Endodermal cell (in vitro differentiated cells): Measurements from ENCODE around the gene LOXL4. TPM values are rescaled to one million over a fixed set of nuclear protein-coding genes. Genes with fewer than 3 reads are reported as not detected.
A peak's percentile ranks its signal among the peaks of the same experiment; 100 is the strongest.

Experiments
- DNase-seq: peaks from one replicate; pipeline ENCODE4 v3.0.0-alpha.2; 2017
- H3K27ac ChIP-seq: 2 replicates; pipeline ENCODE4 v1.5.1; 2013; ENCODE audit warnings: mild to moderate bottlenecking, low read depth, low read length, moderate library complexity
- H3K27me3 ChIP-seq: 2 replicates; pipeline ENCODE4 v1.6.1; 2013; ENCODE audit warnings: mild to moderate bottlenecking, low read length, moderate library complexity; ENCODE audit not compliant: insufficient read depth, control insufficient read depth, poor library complexity, severe bottlenecking
- H3K36me3 ChIP-seq: 2 replicates; pipeline ENCODE4 v1.7.0; 2013; ENCODE audit warnings: mild to moderate bottlenecking, low read length, moderate library complexity; ENCODE audit not compliant: control insufficient read depth, insufficient read depth
- H3K4me1 ChIP-seq: one replicate; pipeline ENCODE4 v1.7.0; 2013; ENCODE audit warnings: low read length; ENCODE audit not compliant: control insufficient read depth, insufficient read depth
- H3K4me3 ChIP-seq: 2 replicates; pipeline ENCODE4 v1.5.1; 2013; ENCODE audit warnings: mild to moderate bottlenecking, low read length, moderate library complexity
- H3K9ac ChIP-seq: 2 replicates; pipeline ENCODE4 v1.6.1; 2013; ENCODE audit warnings: mild to moderate bottlenecking, low read length, moderate library complexity; ENCODE audit not compliant: poor library complexity, severe bottlenecking; ENCODE audit errors: extremely low read depth
- H3K9me3 ChIP-seq: 2 replicates; pipeline ENCODE4 v1.6.1; 2013; ENCODE audit warnings: mild to moderate bottlenecking, low read length, moderate library complexity; ENCODE audit not compliant: control insufficient read depth
- H3K27ac Mint-ChIP-seq: 2 replicates; pipeline ENCODE4 v1.8.0; 2020; ENCODE audit warnings: mixed read lengths
- H3K27me3 Mint-ChIP-seq: 2 replicates; pipeline ENCODE4 v1.8.0; 2021; ENCODE audit warnings: mild to moderate bottlenecking, mixed read lengths; ENCODE audit not compliant: insufficient read depth
- H3K36me3 Mint-ChIP-seq: 2 replicates; pipeline ENCODE4 v1.8.0; 2020; ENCODE audit warnings: low read depth, mixed read lengths
- H3K4me1 Mint-ChIP-seq: 2 replicates; pipeline ENCODE4 v1.8.0; 2020; ENCODE audit warnings: mixed read lengths
- H3K4me3 Mint-ChIP-seq: 2 replicates; pipeline ENCODE4 v1.8.0; 2020; ENCODE audit warnings: mild to moderate bottlenecking, moderate library complexity, mixed read lengths
- H3K9me3 Mint-ChIP-seq: 2 replicates; pipeline ENCODE4 v1.8.0; 2020; ENCODE audit warnings: mild to moderate bottlenecking, mixed read lengths
- WGBS, 2 experiments: methylation state at CpG; one replicate each; pipeline versions ENCODE4 v1.1.5 to v1.1.7; 2013; ENCODE audit warnings: missing lambda C conversion rate in 2 of 2, mixed read lengths in 1 of 2; ENCODE audit not compliant: insufficient coverage in 1 of 2, insufficient read length in 1 of 2; 5-methylcytosine and 5-hydroxymethylcytosine counted together
- long read RNA-seq, 4 experiments: library from polyadenylated mRNA in 2 of 4; library from RNA in 1 of 4; library from capped mRNA in 1 of 4; stranded (forward) in 3 of 4; unstranded in 1 of 4; transcript quantifications; one replicate each; pipeline ENCODE4 v2.0.0, GENCODE V29; 2020 to 2021; ENCODE audit warnings: inconsistent platforms in 1 of 4
- polyA plus RNA-seq, 2 experiments: library from polyadenylated mRNA; stranded (reverse); fragments of 50-300 nt; gene quantifications; one replicate each; pipeline ENCODE4 v1.2.3, GENCODE V29; 2013
- total RNA-seq, 2 donors: library from RNA; stranded (reverse); fragmentation: NEBNext Ultra II Directional in 1 of 2; extraction: Animal tissue kit (Norgen Biotek cat#: 25700) in 1 of 2; gene quantifications; 2 replicates in 1 of 2; 3 replicates in 1 of 2; pipeline ENCODE4 v1.2.1, GENCODE V29; 2021
- TF ChIP-seq, protein P1 (sequence below): fragments of 200-600 bp; sonication (generic); conservative IDR thresholded peaks from 2 replicates; pipeline ENCODE4 v1.5.0; 2021; ENCODE audit warnings: antibody characterized with exemption, mild to moderate bottlenecking

The LOXL4 gene
- under 1 TPM; 0.57 to 0.77 TPM for total RNA-seq
- 4.0 TPM for polyA plus RNA-seq (2013, experiment 1 of 2)
- polyA plus RNA-seq (2013, experiment 2 of 2) = 4.2 TPM
- long read RNA-seq, experiment 1, partial matches to known transcripts = 0 of 1 reads
- long read RNA-seq, experiment 1, other reads (novel, unspliced or antisense) = 1 of 1 reads
- long read RNA-seq, experiment 2, partial matches to known transcripts = 1 of 6 reads
- long read RNA-seq, experiment 2, other reads (novel, unspliced or antisense) = 3 of 6 reads
- long read RNA-seq, experiment 3, partial matches to known transcripts = 1 of 4 reads
- long read RNA-seq, experiment 3, other reads (novel, unspliced or antisense) = 0 of 4 reads
- long read RNA-seq, experiment 4 = 0 reads

DNA sequence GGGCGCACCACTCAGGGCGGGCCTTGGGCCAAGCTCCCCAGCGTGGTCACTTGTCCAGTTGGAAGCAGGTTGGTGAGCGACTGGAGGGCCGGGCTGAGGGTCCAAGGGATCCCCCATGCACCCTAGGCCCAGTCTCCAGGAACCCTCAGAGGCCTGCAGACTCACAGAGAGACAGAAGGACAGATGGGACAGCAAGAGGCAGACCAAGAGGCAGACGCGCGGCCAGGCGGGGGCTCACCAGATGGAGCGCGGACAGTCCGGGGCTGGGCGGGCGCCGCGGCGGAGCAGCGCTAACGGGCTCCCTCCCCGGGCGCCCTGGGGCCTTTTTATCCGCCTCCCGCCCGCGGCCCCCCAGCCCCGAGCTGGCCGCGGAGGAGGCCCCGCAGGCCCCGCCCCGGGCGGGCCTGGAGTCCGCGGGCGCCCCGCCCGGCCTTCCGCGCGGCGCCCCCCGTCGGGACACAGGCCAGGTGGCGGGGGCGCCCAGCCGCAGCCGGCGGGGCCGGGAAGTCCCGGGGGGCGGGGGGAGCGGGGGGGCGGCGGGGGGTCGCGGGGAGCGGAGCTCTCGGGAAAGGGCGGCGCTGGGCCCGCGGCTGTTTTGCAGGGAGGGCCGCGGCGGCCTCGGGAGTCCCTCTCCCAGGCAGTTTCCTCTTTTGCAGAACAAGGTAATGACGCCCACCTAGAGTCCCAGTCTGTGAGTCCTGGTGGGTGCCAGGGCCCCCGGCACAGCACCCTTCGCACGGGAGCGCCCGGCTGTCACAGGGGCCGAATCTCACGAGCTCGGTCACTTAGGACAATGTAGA lies at the start of gene LOXL4:
LOXL4 (minus strand) TSS at position 301 of the 800 bp plus-strand sequence. CDS start 5,175 bp downstream, outside the sequence.
- DNase-seq = peak; percentile 80
- Histone ChIP-seq H3K27ac (no peak within 1 kb of the TSS), H3K9me3 (no peaks in the 10 kb centered on the region), H3K4me3 (peak within 1 kb of the TSS; percentile 23), H3K9ac (peak within 1 kb of the TSS; percentile 15), H3K27me3 (no peaks in the 10 kb centered on the region), H3K4me1 (peaks cover 5% of the 10 kb centered on the region), H3K36me3 (no peaks in the 10 kb centered on the region)
- H3K36me3 Mint-ChIP-seq = no peaks in the 10 kb centered on the region
- H3K27ac Mint-ChIP-seq = no peak within 1 kb of the TSS
- H3K27me3 Mint-ChIP-seq = peaks cover 26% of the 10 kb centered on the region
- H3K4me3 Mint-ChIP-seq = peak within 1 kb of the TSS; percentile 63
- no peaks in the 10 kb centered on the region for H3K9me3 Mint-ChIP-seq
- TF ChIP-seq, protein P1, sequence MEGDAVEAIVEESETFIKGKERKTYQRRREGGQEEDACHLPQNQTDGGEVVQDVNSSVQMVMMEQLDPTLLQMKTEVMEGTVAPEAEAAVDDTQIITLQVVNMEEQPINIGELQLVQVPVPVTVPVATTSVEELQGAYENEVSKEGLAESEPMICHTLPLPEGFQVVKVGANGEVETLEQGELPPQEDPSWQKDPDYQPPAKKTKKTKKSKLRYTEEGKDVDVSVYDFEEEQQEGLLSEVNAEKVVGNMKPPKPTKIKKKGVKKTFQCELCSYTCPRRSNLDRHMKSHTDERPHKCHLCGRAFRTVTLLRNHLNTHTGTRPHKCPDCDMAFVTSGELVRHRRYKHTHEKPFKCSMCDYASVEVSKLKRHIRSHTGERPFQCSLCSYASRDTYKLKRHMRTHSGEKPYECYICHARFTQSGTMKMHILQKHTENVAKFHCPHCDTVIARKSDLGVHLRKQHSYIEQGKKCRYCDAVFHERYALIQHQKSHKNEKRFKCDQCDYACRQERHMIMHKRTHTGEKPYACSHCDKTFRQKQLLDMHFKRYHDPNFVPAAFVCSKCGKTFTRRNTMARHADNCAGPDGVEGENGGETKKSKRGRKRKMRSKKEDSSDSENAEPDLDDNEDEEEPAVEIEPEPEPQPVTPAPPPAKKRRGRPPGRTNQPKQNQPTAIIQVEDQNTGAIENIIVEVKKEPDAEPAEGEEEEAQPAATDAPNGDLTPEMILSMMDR = no peak
- WGBS, 2 experiments = 22 to 29% methylated on average over 21 to 60 of the region's 75 CpGs
- H3K4me1 Mint-ChIP-seq = peaks cover 26% of the 10 kb centered on the region

GRCh38 chr10:98316661-98317060 lies 48.7 kb upstream of the LOXL4 start:
- H3K27ac Mint-ChIP-seq = no peak overlapping the region
- H3K4me3 Mint-ChIP-seq = no peak overlapping the region

GRCh38 chr10:98316170-98316569 lies 48.2 kb upstream of the LOXL4 start:
- H3K4me3 Mint-ChIP-seq = no peak overlapping the region

More at GRCh38 chr10:98316661-98317060, 48.7 kb upstream of the LOXL4 start:
- H3K4me1 Mint-ChIP-seq = peaks cover 8% of the 10 kb centered on the region
- Histone ChIP-seq H3K4me1 (no peaks in the 10 kb centered on the region), H3K4me3 (no peak overlapping the region), H3K27ac (no peak overlapping the region), H3K36me3 (no peaks in the 10 kb centered on the region), H3K9me3 (no peaks in the 10 kb centered on the region), H3K9ac (no peak overlapping the region), H3K27me3 (no peaks in the 10 kb centered on the region)
- peaks cover 4% of the 10 kb centered on the region for H3K27me3 Mint-ChIP-seq
- no peaks in the 10 kb centered on the region for H3K36me3 Mint-ChIP-seq
- TF ChIP-seq, protein P1 = no peak
- no peak for DNase-seq
- H3K9me3 Mint-ChIP-seq = no peaks in the 10 kb centered on the region

More at GRCh38 chr10:98316170-98316569, 48.2 kb upstream of the LOXL4 start:
- WGBS, 2 experiments = 83 to 96% methylated on average over 2 to 5 of the region's 5 CpGs
- H3K27ac ChIP-seq = no peak overlapping the region
- TF ChIP-seq, protein P1 = no peak
- no peak for DNase-seq
- Mint-ChIP-seq H3K36me3 (no peaks in the 10 kb centered on the region), H3K4me1 (peaks cover 4% of the 10 kb centered on the region), H3K27me3 (peaks cover 4% of the 10 kb centered on the region), H3K9me3 (no peaks in the 10 kb centered on the region), H3K27ac (no peak overlapping the region)
- no peaks in the 10 kb centered on the region for H3K36me3 ChIP-seq
- no peak overlapping the region for H3K9ac ChIP-seq
- H3K27me3 ChIP-seq = no peaks in the 10 kb centered on the region
- no peaks in the 10 kb centered on the region for H3K9me3 ChIP-seq
- H3K4me1 ChIP-seq = no peaks in the 10 kb centered on the region
- H3K4me3 ChIP-seq = no peak overlapping the region
